ENCODE measurements around the gene ARL2BP. TPM values are rescaled to one million over a fixed set of nuclear protein-coding genes. Genes with fewer than 3 reads are reported as not detected.
"Not testable (repeated sequence)": the region's sequence is repeated elsewhere in the genome, so short reads cannot be mapped to it uniquely, and the experiment has no call there.

Gene ARL2BP
- total and polyA plus RNA-seq, 4 donors = 13.4 to 33.6 (median 19.2) TPM

DNA sequence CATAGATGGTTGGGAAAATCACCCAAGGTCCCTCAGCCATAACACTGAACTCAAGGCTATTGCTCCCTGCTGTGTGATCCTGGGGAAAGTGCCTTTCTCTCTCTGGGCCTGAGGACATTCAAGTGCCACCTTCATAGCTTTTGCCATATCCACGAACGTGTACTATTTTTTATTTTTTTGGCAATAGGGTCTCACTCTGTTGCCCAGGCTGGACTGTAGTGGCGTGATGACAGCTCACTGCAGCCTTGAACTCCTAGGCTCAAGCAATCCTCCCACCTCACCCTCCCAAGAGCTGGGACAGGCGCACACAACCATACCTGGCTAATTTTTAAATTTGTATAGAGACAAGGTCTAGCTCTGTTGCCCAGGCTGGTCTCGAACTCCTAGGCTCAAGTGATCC lies 28.8 kb downstream of the ARL2BP start:
- H3K4me1 ChIP-seq (ENCODE audit: control insufficient read depth in 4 of 4, insufficient read depth in 4 of 4, low read length in 3 of 4) = peaks cover 0 to 7% (median 1%) of the 10 kb centered on the region in 4 donors
- no peaks in the 10 kb centered on the region for H3K9me3 ChIP-seq (ENCODE audit: control insufficient read depth in 4 of 4, low read length in 3 of 4)
- H3K27ac ChIP-seq (ENCODE audit: low read depth in 1 of 2, low read length in 2 of 2) = no peak overlapping the region
- H3K36me3 ChIP-seq (ENCODE audit: control insufficient read depth in 4 of 4, insufficient read depth in 3 of 4, low read depth in 1 of 4, low read length in 3 of 4) = no peaks in the 10 kb centered on the region
- DNase-seq (ENCODE audit: low spot score) = no peak
- WGBS = 96% methylated on average over 5 of the region's 5 CpGs
- no peak overlapping the region for H3K9ac ChIP-seq (ENCODE audit: low read depth in 1 of 2, low read length in 2 of 2)
- no peaks in the 10 kb centered on the region for H3K27me3 ChIP-seq (ENCODE audit: control insufficient read depth in 4 of 4, insufficient read depth in 4 of 4, low read length in 3 of 4)
- no peak overlapping the region for H3K4me3 ChIP-seq (ENCODE audit: low read depth in 1 of 3, low read length in 3 of 3)
- TF ChIP-seq, protein P1, sequence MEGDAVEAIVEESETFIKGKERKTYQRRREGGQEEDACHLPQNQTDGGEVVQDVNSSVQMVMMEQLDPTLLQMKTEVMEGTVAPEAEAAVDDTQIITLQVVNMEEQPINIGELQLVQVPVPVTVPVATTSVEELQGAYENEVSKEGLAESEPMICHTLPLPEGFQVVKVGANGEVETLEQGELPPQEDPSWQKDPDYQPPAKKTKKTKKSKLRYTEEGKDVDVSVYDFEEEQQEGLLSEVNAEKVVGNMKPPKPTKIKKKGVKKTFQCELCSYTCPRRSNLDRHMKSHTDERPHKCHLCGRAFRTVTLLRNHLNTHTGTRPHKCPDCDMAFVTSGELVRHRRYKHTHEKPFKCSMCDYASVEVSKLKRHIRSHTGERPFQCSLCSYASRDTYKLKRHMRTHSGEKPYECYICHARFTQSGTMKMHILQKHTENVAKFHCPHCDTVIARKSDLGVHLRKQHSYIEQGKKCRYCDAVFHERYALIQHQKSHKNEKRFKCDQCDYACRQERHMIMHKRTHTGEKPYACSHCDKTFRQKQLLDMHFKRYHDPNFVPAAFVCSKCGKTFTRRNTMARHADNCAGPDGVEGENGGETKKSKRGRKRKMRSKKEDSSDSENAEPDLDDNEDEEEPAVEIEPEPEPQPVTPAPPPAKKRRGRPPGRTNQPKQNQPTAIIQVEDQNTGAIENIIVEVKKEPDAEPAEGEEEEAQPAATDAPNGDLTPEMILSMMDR (IDR thresholded peaks at IDR 0.05; ENCODE audit: low read depth, low read length, missing input control) = no peak
- TF ChIP-seq EGR1 (IDR thresholded peaks at IDR 0.05; ENCODE audit: low read depth in 2 of 2) (no peak), SP1 (IDR thresholded peaks at IDR 0.05) (no peak), FOXA1 (IDR thresholded peaks at IDR 0.05) (no peak)
- TF ChIP-seq, protein P2, sequence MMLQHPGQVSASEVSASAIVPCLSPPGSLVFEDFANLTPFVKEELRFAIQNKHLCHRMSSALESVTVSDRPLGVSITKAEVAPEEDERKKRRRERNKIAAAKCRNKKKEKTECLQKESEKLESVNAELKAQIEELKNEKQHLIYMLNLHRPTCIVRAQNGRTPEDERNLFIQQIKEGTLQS (IDR thresholded peaks at IDR 0.05) = no peak

DNA sequence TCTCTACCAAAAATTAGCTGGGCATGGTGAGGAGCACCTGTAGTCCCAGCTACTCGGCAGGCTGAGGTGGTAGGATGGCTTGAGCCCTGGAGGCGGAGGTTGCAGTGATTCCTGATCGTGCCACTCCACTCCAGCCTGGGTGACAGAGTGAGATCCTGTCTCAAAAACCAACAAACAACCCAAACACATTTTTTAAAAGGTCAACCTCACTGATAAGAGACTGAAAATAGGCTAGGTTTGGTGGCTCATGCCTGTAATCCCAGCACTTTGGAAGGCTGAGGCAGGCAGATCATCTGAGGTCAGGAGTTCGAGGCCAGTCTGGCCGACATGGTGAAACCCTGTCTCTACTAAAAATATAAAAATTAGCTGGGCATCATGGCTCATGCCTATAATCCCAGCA lies 30.9 kb downstream of the ARL2BP start:
- H3K27me3 ChIP-seq (ENCODE audit: control insufficient read depth in 4 of 4, insufficient read depth in 4 of 4, low read length in 3 of 4); H3K9me3 ChIP-seq (ENCODE audit: control insufficient read depth in 4 of 4, low read length in 3 of 4); H3K9ac ChIP-seq (ENCODE audit: low read depth in 1 of 2, low read length in 2 of 2); H3K4me3 ChIP-seq (ENCODE audit: low read depth in 1 of 3, low read length in 3 of 3); H3K36me3 ChIP-seq (ENCODE audit: control insufficient read depth in 4 of 4, insufficient read depth in 3 of 4, low read depth in 1 of 4, low read length in 3 of 4); H3K27ac ChIP-seq (ENCODE audit: low read depth in 1 of 2, low read length in 2 of 2); DNase-seq (ENCODE audit: low spot score): not testable (repeated sequence)
- peaks cover 6 to 16% (median 8%) of the 10 kb centered on the region in 4 donors for H3K4me1 ChIP-seq (ENCODE audit: control insufficient read depth in 4 of 4, insufficient read depth in 4 of 4, low read length in 3 of 4)
- 56% methylated on average over 5 of the region's 5 CpGs for WGBS

DNA sequence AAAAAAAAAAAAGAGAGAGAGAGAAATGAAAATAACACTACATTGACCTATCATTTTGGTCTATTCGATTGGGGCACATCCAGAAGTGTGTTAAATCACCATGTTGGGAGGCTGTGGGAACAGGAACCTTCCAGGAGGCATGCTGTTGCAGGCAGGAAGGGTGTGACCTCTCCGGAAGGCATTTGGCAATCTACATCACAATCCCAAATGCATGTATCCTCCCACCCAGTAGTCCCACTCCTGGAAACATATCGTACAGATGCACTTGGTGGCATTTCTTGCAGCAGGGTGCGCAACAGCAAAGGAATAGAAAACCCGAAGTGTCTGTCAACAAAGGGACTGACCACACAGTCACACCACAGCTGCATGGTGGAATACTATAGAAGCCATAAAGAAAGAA lies 31.5 kb downstream of the ARL2BP start:
- no peak overlapping the region for H3K27ac ChIP-seq (ENCODE audit: low read depth in 1 of 2, low read length in 2 of 2)
- no peaks in the 10 kb centered on the region for H3K9me3 ChIP-seq (ENCODE audit: control insufficient read depth in 4 of 4, low read length in 3 of 4)
- 67% methylated on average over 5 of the region's 5 CpGs for WGBS
- H3K9ac ChIP-seq (ENCODE audit: low read depth in 1 of 2, low read length in 2 of 2) = no peak overlapping the region
- no peak for DNase-seq (ENCODE audit: low spot score)
- H3K36me3 ChIP-seq (ENCODE audit: control insufficient read depth in 4 of 4, insufficient read depth in 3 of 4, low read depth in 1 of 4, low read length in 3 of 4) = no peaks in the 10 kb centered on the region
- H3K4me1 ChIP-seq (ENCODE audit: control insufficient read depth in 4 of 4, insufficient read depth in 4 of 4, low read length in 3 of 4) = peaks cover 6 to 16% (median 8%) of the 10 kb centered on the region in 4 donors
- no peaks in the 10 kb centered on the region for H3K27me3 ChIP-seq (ENCODE audit: control insufficient read depth in 4 of 4, insufficient read depth in 4 of 4, low read length in 3 of 4)
- no peak for TF ChIP-seq HNF4G (IDR thresholded peaks at IDR 0.05)
- no peak for TF ChIP-seq TAF1 (conservative IDR thresholded peaks at IDR 0.05)
- TF ChIP-seq HNF4A (conservative IDR thresholded peaks at IDR 0.05) = no peak
- TF ChIP-seq RAD21 (IDR thresholded peaks at IDR 0.05) = no peak
- TF ChIP-seq YY1 (IDR thresholded peaks at IDR 0.05) = no peak
- no peak for TF ChIP-seq SP1 (IDR thresholded peaks at IDR 0.05)
- no peak for TF ChIP-seq NR2F2 (IDR thresholded peaks at IDR 0.05)
- TF ChIP-seq, protein P3, sequence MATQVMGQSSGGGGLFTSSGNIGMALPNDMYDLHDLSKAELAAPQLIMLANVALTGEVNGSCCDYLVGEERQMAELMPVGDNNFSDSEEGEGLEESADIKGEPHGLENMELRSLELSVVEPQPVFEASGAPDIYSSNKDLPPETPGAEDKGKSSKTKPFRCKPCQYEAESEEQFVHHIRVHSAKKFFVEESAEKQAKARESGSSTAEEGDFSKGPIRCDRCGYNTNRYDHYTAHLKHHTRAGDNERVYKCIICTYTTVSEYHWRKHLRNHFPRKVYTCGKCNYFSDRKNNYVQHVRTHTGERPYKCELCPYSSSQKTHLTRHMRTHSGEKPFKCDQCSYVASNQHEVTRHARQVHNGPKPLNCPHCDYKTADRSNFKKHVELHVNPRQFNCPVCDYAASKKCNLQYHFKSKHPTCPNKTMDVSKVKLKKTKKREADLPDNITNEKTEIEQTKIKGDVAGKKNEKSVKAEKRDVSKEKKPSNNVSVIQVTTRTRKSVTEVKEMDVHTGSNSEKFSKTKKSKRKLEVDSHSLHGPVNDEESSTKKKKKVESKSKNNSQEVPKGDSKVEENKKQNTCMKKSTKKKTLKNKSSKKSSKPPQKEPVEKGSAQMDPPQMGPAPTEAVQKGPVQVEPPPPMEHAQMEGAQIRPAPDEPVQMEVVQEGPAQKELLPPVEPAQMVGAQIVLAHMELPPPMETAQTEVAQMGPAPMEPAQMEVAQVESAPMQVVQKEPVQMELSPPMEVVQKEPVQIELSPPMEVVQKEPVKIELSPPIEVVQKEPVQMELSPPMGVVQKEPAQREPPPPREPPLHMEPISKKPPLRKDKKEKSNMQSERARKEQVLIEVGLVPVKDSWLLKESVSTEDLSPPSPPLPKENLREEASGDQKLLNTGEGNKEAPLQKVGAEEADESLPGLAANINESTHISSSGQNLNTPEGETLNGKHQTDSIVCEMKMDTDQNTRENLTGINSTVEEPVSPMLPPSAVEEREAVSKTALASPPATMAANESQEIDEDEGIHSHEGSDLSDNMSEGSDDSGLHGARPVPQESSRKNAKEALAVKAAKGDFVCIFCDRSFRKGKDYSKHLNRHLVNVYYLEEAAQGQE (IDR thresholded peaks at IDR 0.05) = no peak
- TF ChIP-seq FOXA2 (IDR thresholded peaks at IDR 0.05) = no peak
- no peak for TF ChIP-seq RXRA (IDR thresholded peaks at IDR 0.05)
- TF ChIP-seq, protein P2 (IDR thresholded peaks at IDR 0.05) = no peak
- no peak for TF ChIP-seq JUND (IDR thresholded peaks at IDR 0.05)
- TF ChIP-seq, protein P1 (IDR thresholded peaks at IDR 0.05; ENCODE audit: low read depth, low read length, missing input control) = no peak
- TF ChIP-seq EGR1 (IDR thresholded peaks at IDR 0.05; ENCODE audit: low read depth in 2 of 2) = no peak
- no peak for TF ChIP-seq GABPA (IDR thresholded peaks at IDR 0.05 in 1 of 2, conservative IDR thresholded peaks at IDR 0.05 in 1 of 2)
- TF ChIP-seq, protein P4, sequence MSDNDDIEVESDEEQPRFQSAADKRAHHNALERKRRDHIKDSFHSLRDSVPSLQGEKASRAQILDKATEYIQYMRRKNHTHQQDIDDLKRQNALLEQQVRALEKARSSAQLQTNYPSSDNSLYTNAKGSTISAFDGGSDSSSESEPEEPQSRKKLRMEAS (IDR thresholded peaks at IDR 0.05) = no peak
- TF ChIP-seq, protein P5, sequence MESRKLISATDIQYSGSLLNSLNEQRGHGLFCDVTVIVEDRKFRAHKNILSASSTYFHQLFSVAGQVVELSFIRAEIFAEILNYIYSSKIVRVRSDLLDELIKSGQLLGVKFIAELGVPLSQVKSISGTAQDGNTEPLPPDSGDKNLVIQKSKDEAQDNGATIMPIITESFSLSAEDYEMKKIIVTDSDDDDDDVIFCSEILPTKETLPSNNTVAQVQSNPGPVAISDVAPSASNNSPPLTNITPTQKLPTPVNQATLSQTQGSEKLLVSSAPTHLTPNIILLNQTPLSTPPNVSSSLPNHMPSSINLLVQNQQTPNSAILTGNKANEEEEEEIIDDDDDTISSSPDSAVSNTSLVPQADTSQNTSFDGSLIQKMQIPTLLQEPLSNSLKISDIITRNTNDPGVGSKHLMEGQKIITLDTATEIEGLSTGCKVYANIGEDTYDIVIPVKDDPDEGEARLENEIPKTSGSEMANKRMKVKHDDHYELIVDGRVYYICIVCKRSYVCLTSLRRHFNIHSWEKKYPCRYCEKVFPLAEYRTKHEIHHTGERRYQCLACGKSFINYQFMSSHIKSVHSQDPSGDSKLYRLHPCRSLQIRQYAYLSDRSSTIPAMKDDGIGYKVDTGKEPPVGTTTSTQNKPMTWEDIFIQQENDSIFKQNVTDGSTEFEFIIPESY (IDR thresholded peaks at IDR 0.05) = no peak
- H3K4me3 ChIP-seq (ENCODE audit: low read depth in 1 of 3, low read length in 3 of 3) = no peak overlapping the region
